ENCODE data around the gene MIS18A.
"Not testable (repeated sequence)": the region's sequence is repeated elsewhere in the genome, so short reads cannot be mapped to it uniquely, and the experiment has no call there.

MIS18A gene

GRCh38 chr21:32278518-32279376 lies at the start of gene MIS18A:
TSS of gene MIS18A (minus strand) at chr21:32279049. CDS start at chr21:32279014, 35 bp downstream.
- peak; percentile 60 to 96 (median 90) for DNase-seq

- DNase-seq: no peak
Observed at GRCh38 chr21:32328595-32328994, 49.7 kb upstream of the MIS18A start.

GRCh38 chr21:32325706-32326105 lies 46.9 kb upstream of the MIS18A start:
- DNase-seq: peak in 25 of 58 donors; percentile 11 to 56 (median 27)

- DNase-seq: peak in 4 of 58 donors; percentile 8 to 26 (median 10)
Observed at GRCh38 chr21:32322676-32323075, 43.8 kb upstream of the MIS18A start.

- DNase-seq: no peak
Observed at GRCh38 chr21:32322103-32322502, 43.3 kb upstream of the MIS18A start.

- DNase-seq: no peak
Observed at GRCh38 chr21:32321480-32321879, 42.6 kb upstream of the MIS18A start.

- DNase-seq: no peak
Observed at GRCh38 chr21:32320726-32321125, 41.9 kb upstream of the MIS18A start.

- DNase-seq: peak in 4 of 58 donors; percentile 22 to 48 (median 26)
Observed at GRCh38 chr21:32320059-32320458, 41.2 kb upstream of the MIS18A start.

GRCh38 chr21:32319012-32319411 lies 40.2 kb upstream of the MIS18A start:
- DNase-seq: no peak

GRCh38 chr21:32317726-32318125 lies 38.9 kb upstream of the MIS18A start:
- DNase-seq: no peak

GRCh38 chr21:32316361-32317215 lies 37.7 kb upstream of the MIS18A start:
- no peak for DNase-seq

- DNase-seq: no peak
Observed at GRCh38 chr21:32315511-32316281, 36.8 kb upstream of the MIS18A start.

- no peak for DNase-seq
Observed at GRCh38 chr21:32314806-32315205, 36.0 kb upstream of the MIS18A start.

GRCh38 chr21:32312976-32313375 lies 34.1 kb upstream of the MIS18A start:
- no peak for DNase-seq

GRCh38 chr21:32312326-32312725 lies 33.5 kb upstream of the MIS18A start:
- DNase-seq: no peak

- no peak for DNase-seq
Observed at GRCh38 chr21:32311621-32312020, 32.8 kb upstream of the MIS18A start.

GRCh38 chr21:32310976-32311375 lies 32.1 kb upstream of the MIS18A start:
- not testable (repeated sequence) for DNase-seq

GRCh38 chr21:32309906-32310460 lies 31.1 kb upstream of the MIS18A start:
- no peak for DNase-seq

- no peak for DNase-seq
Observed at GRCh38 chr21:32308696-32309095, 29.8 kb upstream of the MIS18A start.

- DNase-seq: no peak
Observed at GRCh38 chr21:32307706-32308105, 28.9 kb upstream of the MIS18A start.
